Endothelial cell of umbilical vein (primary cell): ENCODE data around the gene PCDHA8. TPM values are rescaled to one million over a fixed set of nuclear protein-coding genes. Genes with fewer than 3 reads are reported as not detected.

Source experiments
- BruUV-seq: library from RNA; stranded (reverse); fragments of 400-500 nt; replicated peaks from 2 replicates; lab custom pipeline; 2021; lab: Mats Ljungman, UMichigan
- CTCF ChIA-PET: fragments of 300-600, 350-600 bp; sonication (Branson Sonifier 250); formaldehyde crosslinking; loops from one replicate; lab custom pipeline; 2021; ENCODE audit warnings: antibody characterized with exemption, inconsistent platforms; lab: Charles Lee
- POLR2A ChIA-PET: fragments of 300-600, 350-600 bp; sonication (Branson Sonifier 250); formaldehyde crosslinking; loops from one replicate; lab custom pipeline; 2021; ENCODE audit warnings: antibody characterized with exemption, inconsistent platforms; lab: Charles Lee
- DNase-seq: peaks from one replicate; pipeline ENCODE4 v3.0.0-alpha.2; 2011; ENCODE audit warnings: low read depth, low spot score
- FAIRE-seq: peaks from 2 replicates; lab custom pipeline; 2011; peaks lifted over from hg19 to GRCh38; lab: Jason Lieb, UNC
- H2AFZ ChIP-seq: 2 replicates; pipeline ENCODE4 v1.6.0; 2012; ENCODE audit warnings: low read depth, low read length, control low read depth, inconsistent platforms
- H3K27ac ChIP-seq: 2 replicates; pipeline ENCODE4 v1.5.1; 2011; ENCODE audit warnings: low read depth, mild to moderate bottlenecking, control low read depth, low read length, moderate library complexity; ENCODE audit not compliant: insufficient read depth
- H3K27me3 ChIP-seq, 2 experiments: 2 replicates each; pipeline versions ENCODE4 v1.6.0 to v1.6.1; 2011; ENCODE audit warnings: low read length in 2 of 2, mixed read lengths in 1 of 2; ENCODE audit not compliant: control insufficient read depth in 2 of 2, insufficient read depth in 2 of 2
- H3K36me3 ChIP-seq, 2 experiments: 2 replicates in 1 of 2; 3 replicates in 1 of 2; pipeline ENCODE4 v1.5.1; 2011; ENCODE audit warnings: low read length in 2 of 2, mild to moderate bottlenecking in 1 of 2, moderate library complexity in 1 of 2; ENCODE audit not compliant: control insufficient read depth in 2 of 2, insufficient read depth in 2 of 2; ENCODE audit errors: extremely low read depth in 1 of 2
- H3K4me1 ChIP-seq: 3 replicates; pipeline ENCODE4 v1.5.1; 2011; ENCODE audit warnings: mild to moderate bottlenecking, low read length; ENCODE audit not compliant: control insufficient read depth, insufficient read depth; ENCODE audit errors: extremely low read depth
- H3K4me2 ChIP-seq: 2 replicates; pipeline ENCODE4 v1.6.1; 2011; ENCODE audit warnings: low read length, control low read depth, mixed read lengths; ENCODE audit not compliant: insufficient read depth
- H3K4me3 ChIP-seq, 3 experiments: fragments of 200-600 bp in 1 of 3; sonication (generic), shearing (Covaris generic) in 1 of 3; replicated peaks in 1 of 3; 2 replicates each; pipeline ENCODE4 v1.5.1; 2011 to 2016; ENCODE audit warnings: control low read depth in 3 of 3, low read length in 3 of 3, mild to moderate bottlenecking in 2 of 3, inconsistent platforms in 1 of 3, low read depth in 1 of 3, moderate library complexity in 1 of 3; ENCODE audit not compliant: insufficient read depth in 1 of 3
- H3K79me2 ChIP-seq: 2 replicates; pipeline ENCODE4 v1.6.0; 2012; ENCODE audit warnings: low read length, inconsistent platforms; ENCODE audit not compliant: control insufficient read depth, insufficient read depth
- H3K9ac ChIP-seq: replicated peaks from 2 replicates; pipeline ENCODE3; 2011; ENCODE audit warnings: low read length, control low read depth; ENCODE audit not compliant: insufficient read depth; ENCODE audit errors: extremely low read depth
- H3K9me1 ChIP-seq: replicated peaks from 3 replicates; pipeline ENCODE4 v1.6.0; 2011; ENCODE audit warnings: mild to moderate bottlenecking, low read length; ENCODE audit not compliant: control insufficient read depth, insufficient read depth; ENCODE audit errors: extremely low read depth
- H3K9me3 ChIP-seq: replicated peaks from 2 replicates; pipeline ENCODE4 v1.5.1; 2012; ENCODE audit warnings: low read length, inconsistent platforms; ENCODE audit not compliant: control insufficient read depth, insufficient read depth
- H4K20me1 ChIP-seq: replicated peaks from 2 replicates; pipeline ENCODE3; 2011; ENCODE audit warnings: mild to moderate bottlenecking, low read length; ENCODE audit not compliant: control insufficient read depth, insufficient read depth; ENCODE audit errors: extremely low read depth
- CTCF ChIP-seq, 2 donors: IDR thresholded peaks; 1 replicate in 1 of 2; 2 replicates in 1 of 2; pipeline ENCODE4 v1.5.1; 2011; ENCODE audit warnings: low read length in 2 of 2, mild to moderate bottlenecking in 2 of 2, moderate library complexity in 2 of 2, control low read depth in 1 of 2, inconsistent platforms in 1 of 2, low read depth in 1 of 2; ENCODE audit not compliant: insufficient read depth in 1 of 2; ENCODE audit errors: extremely low read depth in 1 of 2
- EZH2 ChIP-seq: IDR thresholded peaks from 2 replicates; pipeline ENCODE4 v1.6.1; 2012; ENCODE audit warnings: borderline replicate concordance, low read depth, mild to moderate bottlenecking, moderate library complexity, low read length, inconsistent platforms; ENCODE audit not compliant: severe bottlenecking
- FOS ChIP-seq: IDR thresholded peaks from 2 replicates; pipeline ENCODE4 v1.6.1; 2011; ENCODE audit warnings: mild to moderate bottlenecking, low read length, moderate library complexity, borderline replicate concordance; ENCODE audit not compliant: insufficient read depth
- GATA2 ChIP-seq: IDR thresholded peaks from 2 replicates; pipeline ENCODE4 v1.7.0; 2011; ENCODE audit warnings: low read depth, mild to moderate bottlenecking, moderate library complexity, mixed read lengths, low read length; ENCODE audit not compliant: insufficient read length, insufficient read depth
- JUN ChIP-seq: IDR thresholded peaks from 2 replicates; pipeline ENCODE4 v1.6.1; 2011; ENCODE audit warnings: borderline replicate concordance, low read depth; ENCODE audit not compliant: insufficient read length, insufficient read depth
- MYC ChIP-seq: IDR thresholded peaks from one replicate; pipeline ENCODE4 v1.6.1; 2011; ENCODE audit warnings: mild to moderate bottlenecking, low read depth, low read length
- POLR2A ChIP-seq: IDR thresholded peaks from 2 replicates; pipeline ENCODE4 v1.6.1; 2012; ENCODE audit warnings: low read depth, mild to moderate bottlenecking, control low read depth, low read length
- POLR2AphosphoS5 ChIP-seq: IDR thresholded peaks from 2 replicates; pipeline ENCODE4 v1.6.1; 2012; ENCODE audit warnings: low read depth, mild to moderate bottlenecking, control low read depth, low read length, moderate library complexity; ENCODE audit not compliant: insufficient read depth
- dilution Hi-C: fragments of 300-500 bp; cut with MboI; formaldehyde crosslinking; loops from one replicate; pipeline ENCODE4 v1.15.0; 2019; ENCODE audit warnings: low sequenced_read_pairs; ENCODE audit not compliant: extremely low pct_ligation_motif_present
- intact Hi-C: fragments of 100-400 bp; cut with micrococcal nuclease; formaldehyde crosslinking; loops from one replicate; pipeline ENCODE4 v1.10.0; 2022
- polyA plus RNA-seq, 4 experiments: library from polyadenylated mRNA; depleted of rRNA in 3 of 4; stranded (reverse) in 3 of 4; unstranded in 1 of 4; fragments of >200 nt; gene quantifications; 2 replicates each; pipeline versions ENCODE4 v1.2.1 to v1.2.3, GENCODE V29; 2011 to 2012; ENCODE audit warnings: missing spikeins in 1 of 4
- total RNA-seq: library from RNA; stranded (reverse); gene quantifications from 2 replicates; pipeline ENCODE4 v1.2.3, GENCODE V29; 2021
- TF ChIP-seq, protein P1 (sequence below): IDR thresholded peaks from 2 replicates; pipeline ENCODE4 v1.6.1; 2011; ENCODE audit not compliant: insufficient read depth, insufficient read length

PCDHA8 gene
- total and polyA plus RNA-seq, 2 donors (not counting 3 experiments of a cell fraction or from before 2014, with no cell fraction given), result not detected

DNA sequence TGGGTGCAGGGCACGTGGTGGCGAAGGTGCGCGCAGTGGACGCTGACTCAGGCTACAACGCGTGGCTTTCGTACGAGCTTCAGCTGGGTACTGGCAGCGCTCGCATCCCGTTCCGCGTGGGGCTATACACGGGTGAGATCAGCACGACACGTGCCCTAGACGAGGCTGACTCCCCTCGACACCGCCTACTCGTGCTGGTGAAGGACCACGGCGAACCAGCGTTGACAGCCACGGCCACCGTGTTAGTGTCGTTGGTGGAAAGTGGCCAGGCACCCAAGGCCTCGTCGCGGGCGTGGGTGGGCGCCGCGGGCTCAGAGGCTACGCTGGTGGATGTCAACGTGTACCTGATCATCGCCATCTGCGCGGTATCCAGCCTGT is 44.3 kb upstream of the PCDHA8 start:
- dilution Hi-C loops, result no loop called here
- no peak for DNase-seq
- ChIA-PET POLR2A (no interaction called here), CTCF (no interaction called here)
- no peak overlapping the region for H3K9ac ChIP-seq
- H3K79me2 ChIP-seq, result no peaks in the 10 kb centered on the region
- H3K4me3 ChIP-seq, result no peak overlapping the region
- H3K4me2 ChIP-seq, result no peak overlapping the region
- intact Hi-C loops, result no loop called here
- no peak overlapping the region for H3K27ac ChIP-seq
- no peak for FAIRE-seq
- H3K9me3 ChIP-seq, result no peaks in the 10 kb centered on the region
- H3K9me1 ChIP-seq, result no peaks in the 10 kb centered on the region
- H2AFZ ChIP-seq, result no peak overlapping the region
- H4K20me1 ChIP-seq, result no peaks in the 10 kb centered on the region
- no peaks in the 10 kb centered on the region for H3K27me3 ChIP-seq
- BruUV-seq, result no TSS peak
- H3K4me1 ChIP-seq, result no peaks in the 10 kb centered on the region
- TF ChIP-seq POLR2A (no peak), MYC (no peak), FOS (no peak), EZH2 (no peak), CTCF (IDR thresholded peaks at IDR 0.05; ENCODE audit: extremely low read depth in 1 of 2, insufficient read depth in 1 of 2, low read depth in 1 of 2, low read length in 2 of 2) (no peak), POLR2AphosphoS5 (no peak), JUN (no peak), GATA2 (no peak)
- TF ChIP-seq, protein P1, sequence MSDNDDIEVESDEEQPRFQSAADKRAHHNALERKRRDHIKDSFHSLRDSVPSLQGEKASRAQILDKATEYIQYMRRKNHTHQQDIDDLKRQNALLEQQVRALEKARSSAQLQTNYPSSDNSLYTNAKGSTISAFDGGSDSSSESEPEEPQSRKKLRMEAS, result no peak
- no peaks in the 10 kb centered on the region for H3K36me3 ChIP-seq
